Measurements from ENCODE around the gene CSMD2. TPM values are rescaled to one million over a fixed set of nuclear protein-coding genes. Genes with fewer than 3 reads are reported as not detected.

Gene CSMD2
- total RNA-seq, 2 experiments from 2014 or later = not detected

- POLR2A ChIA-PET = no interaction called here
- CTCF ChIA-PET = no interaction called here
These were observed 328.1 kb downstream of the CSMD2 start for GRCh38 chr1:33836911-33837310.

GRCh38 chr1:33828654-33829053 is 336.4 kb downstream of the CSMD2 start:
- ChIA-PET CTCF (no interaction called here), POLR2A (no interaction called here)

GRCh38 chr1:33828059-33828458 is 337.0 kb downstream of the CSMD2 start:
- ChIA-PET POLR2A (no interaction called here), CTCF (no interaction called here)

GRCh38 chr1:33826711-33827110 is 338.3 kb downstream of the CSMD2 start:
- ChIA-PET CTCF (no interaction called here), POLR2A (no interaction called here)

- POLR2A ChIA-PET = no interaction called here
- CTCF ChIA-PET = no interaction called here
These were observed 338.7 kb downstream of the CSMD2 start for GRCh38 chr1:33826311-33826710.

- ChIA-PET CTCF (no interaction called here), POLR2A (no interaction called here)
These were observed 339.5 kb downstream of the CSMD2 start for GRCh38 chr1:33825506-33825905.

- ChIA-PET CTCF (interaction anchor here (0.5 kb wide), 1 partner anchor 1611 kb away, joined by 3 read pairs; no protein-coding TSS in a partner anchor), POLR2A (no interaction called here)
These were observed 340.1 kb downstream of the CSMD2 start for GRCh38 chr1:33824971-33825370.

GRCh38 chr1:33824321-33824720 is 340.7 kb downstream of the CSMD2 start:
- ChIA-PET POLR2A (no interaction called here), CTCF (no interaction called here)

GRCh38 chr1:33823830-33824229 is 341.2 kb downstream of the CSMD2 start:
- CTCF ChIA-PET = no interaction called here

GRCh38 chr1:33823401-33823800 is 341.6 kb downstream of the CSMD2 start:
- POLR2A ChIA-PET = no interaction called here
- CTCF ChIA-PET = no interaction called here

More at GRCh38 chr1:33823830-33824229, 341.2 kb downstream of the CSMD2 start:
- POLR2A ChIA-PET = no interaction called here

GRCh38 chr1:33822396-33822795 is 342.6 kb downstream of the CSMD2 start:
- CTCF ChIA-PET = no interaction called here
- POLR2A ChIA-PET = no interaction called here

GRCh38 chr1:33821291-33821690 is 343.7 kb downstream of the CSMD2 start:
- ChIA-PET POLR2A (no interaction called here), CTCF (no interaction called here)

- ChIA-PET CTCF (no interaction called here), POLR2A (no interaction called here)
These were observed 344.2 kb downstream of the CSMD2 start for GRCh38 chr1:33820804-33821203.

- ChIA-PET CTCF (interaction anchor here (0.7 kb wide), 1 partner anchor 78 kb away, joined by 5 read pairs; no protein-coding TSS in a partner anchor), POLR2A (no interaction called here)
These were observed 345.1 kb downstream of the CSMD2 start for GRCh38 chr1:33819913-33820311.

- POLR2A ChIA-PET = no interaction called here
- CTCF ChIA-PET = no interaction called here
These were observed 345.6 kb downstream of the CSMD2 start for GRCh38 chr1:33819290-33819912.

- ChIA-PET CTCF (no interaction called here), POLR2A (no interaction called here)
These were observed 347.0 kb downstream of the CSMD2 start for GRCh38 chr1:33818071-33818470.

GRCh38 chr1:33815061-33815460 is 350.0 kb downstream of the CSMD2 start:
- ChIA-PET POLR2A (no interaction called here), CTCF (no interaction called here)

- ChIA-PET CTCF (no interaction called here), POLR2A (no interaction called here)
These were observed 350.9 kb downstream of the CSMD2 start for GRCh38 chr1:33814166-33814565.

GRCh38 chr1:33810571-33810970 is 354.5 kb downstream of the CSMD2 start:
- ChIA-PET CTCF (no interaction called here), POLR2A (no interaction called here)

- CTCF ChIA-PET = no interaction called here
- POLR2A ChIA-PET = no interaction called here
These were observed 359.0 kb downstream of the CSMD2 start for GRCh38 chr1:33805988-33806387.

- CTCF ChIA-PET = no interaction called here
- POLR2A ChIA-PET = no interaction called here
These were observed 362.8 kb downstream of the CSMD2 start for GRCh38 chr1:33802268-33802667.

GRCh38 chr1:33797849-33798248 is 367.2 kb downstream of the CSMD2 start:
- POLR2A ChIA-PET = no interaction called here
- CTCF ChIA-PET = interaction anchor here (0.9 kb wide), 1 partner anchor 165 kb away, joined by 3 read pairs; no protein-coding TSS in a partner anchor

GRCh38 chr1:33792651-33793050 is 372.4 kb downstream of the CSMD2 start:
- POLR2A ChIA-PET = no interaction called here

More at GRCh38 chr1:33792651-33793050, 372.4 kb downstream of the CSMD2 start:
- CTCF ChIA-PET = no interaction called here

Data from activated CD8-positive, alpha-beta memory T cell treated with anti-CD3 and anti-CD28 coated beads for 36 hours (primary cell).